Measurements from ENCODE around the gene THBS2.

The THBS2 gene

GRCh38 chr6:169189686-169190085 is 64.0 kb downstream of the THBS2 start:
- TF ChIP-seq ZFX (IDR thresholded peaks at IDR 0.05; ENCODE audit: borderline replicate concordance): no peak
- H3K27ac ChIP-seq: no peak overlapping the region

- no peak for TF ChIP-seq ZFX (IDR thresholded peaks at IDR 0.05; ENCODE audit: borderline replicate concordance)
- no peak for TF ChIP-seq CTCF (IDR thresholded peaks at IDR 0.05)
- H3K27ac ChIP-seq: no peak overlapping the region
Measured at GRCh38 chr6:169189182-169189581, 64.5 kb downstream of the THBS2 start.

- TF ChIP-seq ZFX (IDR thresholded peaks at IDR 0.05; ENCODE audit: borderline replicate concordance) (no peak), CTCF (IDR thresholded peaks at IDR 0.05) (no peak)
- H3K27ac ChIP-seq: no peak overlapping the region
Measured at GRCh38 chr6:169188475-169188874, 65.2 kb downstream of the THBS2 start.

GRCh38 chr6:169188051-169188470 is 65.6 kb downstream of the THBS2 start:
- TF ChIP-seq ZFX (IDR thresholded peaks at IDR 0.05; ENCODE audit: borderline replicate concordance) (no peak), CTCF (IDR thresholded peaks at IDR 0.05) (no peak)
- no peak overlapping the region for H3K27ac ChIP-seq

- TF ChIP-seq CTCF (IDR thresholded peaks at IDR 0.05): no peak
- TF ChIP-seq ZFX (IDR thresholded peaks at IDR 0.05; ENCODE audit: borderline replicate concordance): no peak
- no peak overlapping the region for H3K27ac ChIP-seq
Measured at GRCh38 chr6:169186496-169187169, 67.0 kb downstream of the THBS2 start.

- H3K27ac ChIP-seq: no peak overlapping the region
- TF ChIP-seq ZFX (IDR thresholded peaks at IDR 0.05; ENCODE audit: borderline replicate concordance) (no peak), CTCF (IDR thresholded peaks at IDR 0.05) (no peak)
Measured at GRCh38 chr6:169185692-169186485, 67.8 kb downstream of the THBS2 start.

- no peak for TF ChIP-seq ZFX (IDR thresholded peaks at IDR 0.05; ENCODE audit: borderline replicate concordance)
- TF ChIP-seq CTCF (IDR thresholded peaks at IDR 0.05): no peak
- no peak overlapping the region for H3K27ac ChIP-seq
Measured at GRCh38 chr6:169185011-169185521, 68.6 kb downstream of the THBS2 start.
